Inflammatory macrophage treated with lipopolysaccharide for 4 hours (primary cell): Measurements from ENCODE around the gene CCNT2.
A peak's percentile ranks its signal among the peaks of the same experiment; 100 is the strongest.
"Not testable (repeated sequence)": the region's sequence is repeated elsewhere in the genome, so short reads cannot be mapped to it uniquely, and the experiment has no call there.

Source experiments
- DNase-seq: peaks from one replicate; pipeline ENCODE4 v3.0.0-alpha.2; 2020

Gene CCNT2

DNA sequence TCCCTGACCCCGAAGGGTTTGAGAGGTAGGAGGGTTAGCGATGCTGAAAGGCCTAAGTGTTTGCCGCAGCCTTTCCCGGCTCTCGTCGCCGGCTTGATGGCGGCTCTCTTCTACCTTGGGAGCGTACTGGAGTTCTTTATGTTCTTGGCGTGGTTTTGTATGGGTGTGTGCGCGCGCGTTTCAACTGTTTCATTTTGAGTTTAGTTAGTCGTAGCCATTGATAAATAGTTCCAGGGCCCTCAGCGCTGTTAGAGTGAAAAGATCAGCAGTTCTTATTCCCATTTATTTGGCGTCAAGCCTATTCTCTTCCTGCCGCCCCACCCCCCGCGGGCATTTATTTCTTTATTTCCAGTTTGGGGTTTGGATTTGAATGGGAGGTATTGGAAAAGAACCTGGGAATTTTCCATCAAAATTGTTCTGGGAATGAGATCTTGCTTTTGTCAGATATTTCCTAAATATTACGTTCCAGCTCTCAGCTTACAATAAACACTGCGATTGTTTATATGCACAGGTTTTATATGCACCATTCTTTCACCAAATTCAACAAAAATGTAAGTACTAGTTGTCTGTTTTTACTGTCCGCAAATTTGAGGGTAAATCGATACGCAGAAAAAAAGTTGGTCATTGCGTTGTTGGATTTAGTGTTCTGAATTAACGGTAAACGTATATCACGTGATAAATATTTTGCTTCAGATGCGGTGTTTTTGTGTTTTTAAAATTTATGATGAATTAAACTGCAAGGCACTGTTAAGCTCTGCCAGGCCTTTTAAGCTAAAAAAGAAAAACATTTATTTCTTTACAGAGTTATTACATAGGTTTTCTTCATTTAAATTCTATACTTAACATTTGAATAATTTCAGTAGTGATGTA is 954 bp downstream of the CCNT2 start:
- DNase-seq, result peak; percentile 56

GRCh38 chr2:134924912-134925311 is 6.3 kb downstream of the CCNT2 start:
- no peak for DNase-seq

DNA sequence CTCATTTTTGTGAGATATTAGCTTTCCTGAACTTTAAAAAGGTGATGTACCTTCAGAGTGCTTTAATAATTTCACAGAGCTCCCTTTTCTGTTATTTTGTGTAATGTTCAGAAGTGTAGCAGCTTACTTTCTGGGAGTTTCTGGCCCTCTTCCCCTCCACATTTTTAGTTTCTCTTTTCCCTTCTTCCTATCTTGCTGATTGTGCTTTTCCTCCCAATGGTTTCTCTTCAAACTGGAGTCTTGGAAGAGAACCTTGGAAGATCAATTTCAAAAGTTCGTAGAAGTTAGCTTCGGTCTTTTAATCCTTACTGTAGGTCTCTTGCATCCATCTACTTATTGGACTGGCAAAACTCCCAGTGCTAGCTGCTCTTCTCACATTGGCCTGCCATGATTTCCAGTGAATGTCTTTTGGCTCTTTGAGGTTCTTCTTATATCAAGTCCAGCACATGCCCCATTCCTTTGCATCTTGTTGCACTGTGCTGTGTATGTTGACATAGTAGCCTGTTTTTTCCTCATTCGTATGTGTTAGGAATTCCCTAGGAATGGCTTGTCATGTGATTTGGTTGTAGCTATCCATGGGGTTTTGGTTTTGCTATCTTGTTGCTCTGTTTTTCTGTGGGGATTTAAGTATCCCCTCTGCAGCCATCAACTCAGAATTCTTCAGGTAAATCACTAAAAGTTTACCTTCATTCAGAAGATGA is 7.8 kb downstream of the CCNT2 start:
- DNase-seq, result no peak

DNA sequence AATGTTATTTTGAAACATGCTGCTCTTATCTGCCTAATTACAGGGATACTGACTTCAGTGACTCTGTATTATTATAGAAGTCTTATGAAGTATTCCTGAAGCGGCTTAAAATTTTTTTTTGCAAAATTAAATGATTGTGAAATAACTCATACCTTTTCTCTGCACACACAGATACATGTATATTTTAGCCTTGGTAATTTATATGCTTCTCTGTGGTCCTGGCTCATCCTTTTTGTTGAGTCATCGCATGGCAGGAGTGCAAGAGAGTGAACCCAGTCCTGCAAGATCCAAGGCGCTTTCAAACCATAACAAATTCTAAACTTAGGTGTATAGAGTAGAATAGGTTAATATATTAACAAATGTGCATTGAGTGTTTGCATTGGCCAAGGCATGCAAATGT is 8.6 kb downstream of the CCNT2 start:
- no peak for DNase-seq

- no peak for DNase-seq
These were observed 14.4 kb downstream of the CCNT2 start for GRCh38 chr2:134932864-134933526.

- DNase-seq, result no peak
These were observed 15.1 kb downstream of the CCNT2 start for GRCh38 chr2:134933732-134934131.

DNA sequence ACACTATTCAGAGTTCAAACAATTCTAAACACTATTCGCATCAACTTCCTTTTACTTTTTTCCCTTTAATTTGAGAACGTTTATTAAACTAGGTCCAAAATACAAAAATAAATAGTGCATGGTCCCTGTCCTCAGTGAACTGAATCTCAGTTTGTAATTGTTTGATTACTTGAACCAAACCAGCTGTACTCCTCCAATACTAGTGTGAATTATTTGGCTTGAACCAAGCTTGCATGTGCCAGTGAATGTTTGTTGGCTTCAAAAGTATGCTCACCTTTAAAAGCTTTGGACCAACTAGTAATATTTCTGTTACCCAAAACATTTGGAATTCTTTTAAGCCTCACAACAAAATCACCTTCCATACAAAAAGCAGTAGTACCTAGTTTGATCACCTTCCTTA is 15.5 kb downstream of the CCNT2 start:
- DNase-seq, result no peak

DNA sequence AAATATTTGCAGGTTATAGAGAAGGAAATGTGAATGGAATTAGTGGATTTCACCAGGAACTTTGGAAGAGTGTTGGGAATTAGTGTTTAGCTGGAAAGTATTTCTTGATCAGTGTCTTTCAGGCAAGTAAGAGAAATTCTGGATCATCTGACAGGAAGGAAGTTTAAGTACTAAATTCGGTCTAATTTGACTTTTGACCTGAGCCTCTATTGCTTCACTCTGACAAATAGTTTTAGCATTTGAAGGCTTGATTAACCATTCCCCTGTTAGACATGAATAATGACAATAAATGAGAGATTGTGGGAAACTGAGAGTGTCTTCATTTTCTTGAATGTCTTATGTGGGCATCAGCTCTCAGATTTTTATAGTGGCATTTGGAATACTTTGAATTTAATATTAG is 16.0 kb downstream of the CCNT2 start:
- DNase-seq, result peak; percentile 33

DNA sequence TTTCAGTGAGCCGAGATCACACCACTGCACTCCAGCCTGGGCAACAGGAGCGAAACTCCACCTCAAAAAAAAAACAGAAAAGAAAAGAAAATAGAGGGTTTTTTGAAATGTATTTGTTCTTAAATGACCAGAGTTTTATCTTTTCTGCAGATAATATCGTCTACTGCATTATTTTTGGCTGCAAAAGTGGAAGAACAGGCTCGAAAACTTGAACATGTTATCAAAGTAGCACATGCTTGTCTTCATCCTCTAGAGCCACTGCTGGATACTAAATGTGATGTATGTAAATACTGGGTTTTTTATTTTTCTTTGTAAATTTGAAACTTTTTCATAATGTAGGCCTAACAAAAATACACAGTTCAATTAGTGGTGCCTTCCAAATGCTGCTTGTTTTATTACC is 18.1 kb downstream of the CCNT2 start:
- no peak for DNase-seq

- DNase-seq, result peak; percentile 80
These were observed 24.9 kb downstream of the CCNT2 start for GRCh38 chr2:134943540-134943939.

DNA sequence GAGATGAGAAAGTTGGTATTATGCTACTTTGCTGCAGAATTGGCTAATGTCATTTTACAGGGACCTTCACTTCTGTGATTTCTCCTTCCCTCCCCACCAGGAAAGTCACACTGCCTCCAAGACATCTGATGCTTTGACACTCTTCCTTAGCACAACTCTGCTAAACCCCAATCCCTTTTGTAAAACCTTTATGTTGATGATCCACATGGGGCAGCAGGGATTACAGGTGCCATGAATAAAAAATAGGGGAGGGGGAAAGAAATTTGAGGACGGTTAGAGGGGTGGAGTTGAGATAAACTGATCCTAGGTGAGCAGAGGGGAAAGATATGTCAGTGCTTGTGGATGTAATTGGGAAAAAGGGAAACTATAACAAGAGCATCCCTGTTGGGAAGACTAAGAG is 26.4 kb downstream of the CCNT2 start:
- DNase-seq, result no peak

DNA sequence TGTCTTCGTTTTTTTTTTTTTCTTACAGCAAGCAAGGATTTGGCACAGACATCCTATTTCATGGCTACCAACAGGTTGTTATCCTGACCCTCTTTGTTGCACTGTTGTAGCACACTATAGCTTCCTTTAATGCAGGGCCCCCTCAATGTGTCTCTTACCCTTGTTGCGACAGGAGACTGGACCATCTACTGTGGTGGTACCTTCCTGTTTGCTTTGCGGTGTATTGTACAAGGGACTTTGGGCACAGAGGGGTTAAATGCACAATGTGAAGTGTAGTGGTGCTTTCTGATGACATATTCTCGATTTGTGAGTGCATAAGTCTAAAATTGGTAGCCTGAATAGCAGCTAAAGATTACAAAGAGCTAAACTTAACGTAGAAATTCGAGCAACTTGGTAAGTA is 27.5 kb downstream of the CCNT2 start:
- DNase-seq, result no peak

DNA sequence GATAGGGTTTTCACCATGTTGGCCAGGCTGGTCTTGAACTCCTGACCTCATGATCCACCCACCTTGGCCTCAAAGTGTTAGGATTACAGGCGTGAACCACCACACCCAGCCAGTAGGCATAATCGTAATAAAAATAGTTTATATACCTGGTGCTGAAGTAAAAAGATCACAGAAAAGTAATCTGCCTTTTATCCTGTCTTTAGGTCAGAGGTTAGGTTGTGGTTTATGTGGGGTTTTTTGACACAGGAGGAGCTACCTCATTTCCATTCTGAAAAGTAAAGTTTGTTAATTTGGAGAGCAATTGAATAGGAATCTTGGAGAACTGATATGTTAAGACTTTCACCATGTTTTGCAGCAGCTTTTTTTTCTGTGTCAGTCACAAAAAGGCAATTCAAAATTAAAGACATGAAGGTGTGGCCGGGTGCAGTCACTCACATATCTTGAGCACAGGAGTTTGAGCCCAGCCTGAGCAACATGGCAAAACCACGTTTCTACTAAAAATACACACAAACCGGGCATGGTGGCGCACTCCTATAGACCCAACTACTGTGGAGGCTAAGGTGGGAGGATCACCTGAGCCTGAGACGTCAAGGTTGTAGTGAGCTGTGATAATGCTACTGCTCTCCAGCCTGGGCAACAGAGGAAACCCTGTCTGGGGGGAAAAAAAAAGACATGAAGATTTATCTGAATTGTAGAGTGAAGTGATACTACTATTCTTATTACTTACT is 31.5 kb downstream of the CCNT2 start:
- no peak for DNase-seq

GRCh38 chr2:134950886-134951285 is 32.3 kb downstream of the CCNT2 start:
- DNase-seq, result no peak

DNA sequence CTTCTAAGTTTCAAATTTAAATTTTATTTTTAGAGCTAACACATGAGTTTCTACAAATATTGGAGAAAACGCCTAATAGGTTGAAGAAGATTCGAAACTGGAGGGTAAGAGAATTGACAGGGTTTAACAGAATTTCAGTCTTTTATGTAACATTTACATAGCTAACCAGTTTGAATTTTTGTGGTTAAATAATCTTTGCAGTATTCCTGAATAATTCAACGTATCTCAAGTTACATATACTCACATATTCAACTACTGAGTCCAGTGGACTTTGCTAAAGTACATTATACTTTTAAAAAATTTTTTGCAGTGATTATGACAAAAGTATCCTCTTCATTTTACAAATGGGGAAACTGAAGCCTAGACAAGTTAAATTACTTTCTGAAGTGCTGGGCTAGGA is 34.0 kb downstream of the CCNT2 start:
- DNase-seq, result no peak

GRCh38 chr2:134954065-134954464 is 35.4 kb downstream of the CCNT2 start:
- no peak for DNase-seq

DNA sequence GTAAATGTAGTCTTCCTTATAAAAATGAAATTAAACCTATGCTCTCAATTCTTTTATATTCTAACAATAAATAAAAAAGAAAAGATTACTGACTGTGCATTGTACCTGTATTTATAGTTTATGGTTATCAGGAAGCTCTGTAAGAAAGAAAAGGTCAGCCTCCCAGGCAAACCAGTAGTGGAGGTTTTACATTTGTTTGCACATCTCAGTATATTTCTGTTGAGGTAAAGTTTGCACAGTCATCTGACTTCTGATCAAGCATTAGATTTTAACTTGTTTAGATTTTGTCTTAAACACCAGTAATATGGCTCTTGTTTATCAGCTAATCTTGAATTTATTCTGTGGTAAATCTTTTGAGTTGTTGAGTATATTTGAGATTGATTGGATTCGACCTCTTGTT is 37.1 kb downstream of the CCNT2 start:
- DNase-seq, result no peak

DNA sequence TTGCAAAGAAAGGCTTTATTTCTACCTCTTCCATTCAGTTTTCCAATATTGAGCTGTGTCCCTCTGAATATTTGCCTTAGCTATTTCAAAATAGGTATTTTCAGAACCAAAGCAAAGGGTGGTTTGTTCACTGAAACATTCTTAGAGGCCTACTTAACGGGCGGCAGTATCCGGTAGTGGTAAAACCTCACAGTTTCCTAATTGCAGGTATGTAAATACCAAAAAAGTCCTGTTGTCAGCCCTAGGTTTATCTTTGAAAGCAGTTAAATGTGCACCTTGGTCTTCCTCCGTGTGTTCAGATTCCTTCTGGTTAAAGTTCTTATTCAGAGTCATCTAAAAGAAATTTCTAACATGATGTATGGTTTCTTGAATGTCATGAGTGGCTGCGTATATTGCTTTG is 38.9 kb downstream of the CCNT2 start:
- DNase-seq, result no peak

DNA sequence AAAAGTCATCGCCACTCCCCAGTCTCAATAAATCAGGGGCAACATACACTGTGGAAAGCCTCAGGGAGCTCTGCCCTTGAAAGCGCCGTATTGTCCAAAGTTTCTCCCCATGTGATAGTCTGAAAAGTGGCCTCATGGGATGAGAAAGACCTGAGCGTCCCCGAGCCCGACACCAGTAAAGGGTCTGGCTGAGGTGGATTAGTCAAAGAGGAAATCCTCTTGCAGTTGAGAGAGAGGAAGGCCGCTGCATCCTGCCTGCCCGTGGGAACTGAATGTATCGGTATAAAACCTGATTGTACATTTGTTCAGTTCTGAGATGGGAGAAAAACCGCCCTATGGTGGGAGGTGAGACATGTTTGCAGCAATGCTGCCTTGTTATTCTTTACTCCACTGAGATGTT is 48.5 kb downstream of the CCNT2 start:
- not testable (repeated sequence) for DNase-seq

DNA sequence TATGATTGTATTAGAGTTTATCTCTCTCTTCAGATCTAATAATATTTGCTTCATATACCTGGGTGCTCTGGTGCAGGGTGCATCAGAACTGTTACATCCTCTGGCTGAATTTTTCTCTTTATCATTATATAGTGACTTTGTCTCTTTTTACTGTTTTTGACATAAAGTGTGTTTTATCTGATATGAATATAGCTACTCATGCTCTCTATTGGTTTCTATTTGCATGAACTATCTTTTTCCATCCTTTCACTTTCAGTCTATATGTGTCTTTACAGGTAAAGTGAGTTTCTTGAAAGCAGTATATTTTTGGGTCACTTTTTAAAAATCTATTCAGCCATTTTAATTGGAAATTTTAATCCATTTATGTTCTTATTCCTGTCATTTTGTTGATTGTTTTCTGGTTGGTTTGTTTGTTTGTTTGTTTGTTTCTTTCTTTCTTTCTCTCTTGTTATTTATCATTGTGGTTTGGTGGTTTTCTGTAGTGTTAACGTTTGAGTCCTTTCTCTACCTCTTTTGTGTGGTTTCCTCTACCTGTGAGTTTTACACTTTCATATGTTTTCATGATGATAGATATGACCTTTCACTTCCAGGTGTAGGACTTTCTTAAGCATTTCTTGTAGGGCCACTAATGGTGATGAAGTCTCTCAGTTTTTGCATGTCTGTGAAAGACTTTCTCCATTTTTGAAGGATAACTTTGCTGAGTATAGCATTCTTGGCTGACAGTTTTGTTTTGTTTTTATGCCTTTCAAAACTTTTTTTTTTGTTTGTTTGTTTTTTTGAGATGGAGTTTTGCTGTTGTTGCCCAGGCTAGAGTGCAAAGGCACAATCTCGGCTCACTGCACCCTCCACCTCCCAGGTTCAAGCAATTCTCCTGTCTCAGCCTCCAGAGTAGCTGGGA is 54.9 kb downstream of the CCNT2 start:
- DNase-seq, result no peak

GRCh38 chr2:134975281-134976009 is 56.8 kb downstream of the CCNT2 start:
- no peak for DNase-seq
